PC-9 (cell line): ENCODE results near the gene CRELD2. TPM values are rescaled to one million over a fixed set of nuclear protein-coding genes. Genes with fewer than 3 reads are reported as not detected.

Source experiments
- BruUV-seq: library from RNA; stranded (reverse); fragments of 400-500 nt; replicated peaks from 2 replicates; lab custom pipeline; 2021; lab: Mats Ljungman, UMichigan
- CTCF ChIA-PET: fragments of 300-600 bp; sonication (Branson Sonifier 250); formaldehyde crosslinking; loops from one replicate; lab custom pipeline; 2022; ENCODE audit warnings: antibody characterized with exemption; lab: Charles Lee
- POLR2A ChIA-PET: fragments of 300-600 bp; sonication (Branson Sonifier 250); formaldehyde crosslinking; loops from one replicate; lab custom pipeline; 2022; ENCODE audit warnings: antibody characterized with exemption; ENCODE audit not compliant: unreplicated experiment; lab: Charles Lee
- DNase-seq, 2 experiments: peaks; one replicate each; pipeline versions ENCODE4 v3.0.0 to v3.0.0-alpha.2; 2015 to 2022; ENCODE audit warnings: mixed read lengths in 1 of 2
- H2AFZ ChIP-seq: fragments of 200-600 bp; sonication (generic); 2 replicates; pipeline ENCODE4 v1.8.1; 2017; ENCODE audit warnings: antibody characterized with exemption
- H3F3A ChIP-seq: fragments of 200-600 bp; sonication (generic); 2 replicates; pipeline ENCODE4 v1.8.1; 2017; ENCODE audit warnings: antibody characterized with exemption, mild to moderate bottlenecking, low read depth; ENCODE audit not compliant: insufficient read depth
- H3K27ac ChIP-seq: fragments of 200-600 bp; sonication (generic); 2 replicates; pipeline ENCODE4 v1.6.1; 2016; ENCODE audit warnings: mixed run types
- H3K27me3 ChIP-seq: fragments of 200-600 bp; sonication (generic); 2 replicates; pipeline ENCODE4 v1.6.1; 2016; ENCODE audit warnings: low read depth, mixed run types; ENCODE audit not compliant: insufficient read depth
- H3K36me3 ChIP-seq: fragments of 200-600 bp; sonication (generic); 2 replicates; pipeline ENCODE4 v1.6.1; 2016; ENCODE audit warnings: low read depth, mixed run types
- H3K4me1 ChIP-seq: fragments of 200-600 bp; sonication (generic); replicated peaks from 2 replicates; pipeline ENCODE4 v1.6.1; 2016; ENCODE audit warnings: mixed run types; ENCODE audit not compliant: insufficient read depth
- H3K4me2 ChIP-seq: fragments of 200-600 bp; sonication (generic); 2 replicates; pipeline ENCODE4 v1.6.1; 2017; ENCODE audit warnings: mixed run types
- H3K4me3 ChIP-seq: fragments of 200-600 bp; sonication (generic); 2 replicates; pipeline ENCODE4 v1.6.1; 2016; ENCODE audit warnings: mixed run types
- H3K79me2 ChIP-seq: fragments of 200-600 bp; sonication (generic); 2 replicates; pipeline ENCODE4 v1.6.1; 2017; ENCODE audit warnings: low read depth, mixed run types
- H3K9me2 ChIP-seq: fragments of 200-600 bp; sonication (generic); 2 replicates; pipeline ENCODE4 v1.8.1; 2017; ENCODE audit warnings: mild to moderate bottlenecking; ENCODE audit not compliant: insufficient read depth
- H3K9me3 ChIP-seq: fragments of 200-600 bp; sonication (generic); 2 replicates; pipeline ENCODE4 v1.8.1; 2016; ENCODE audit warnings: low read depth; ENCODE audit not compliant: insufficient read depth
- H4K20me1 ChIP-seq: fragments of 200-600 bp; sonication (generic); 2 replicates; pipeline ENCODE4 v1.8.1; 2017; ENCODE audit not compliant: insufficient read depth
- CTCF ChIP-seq: fragments of 200-600 bp; sonication (generic); conservative IDR thresholded peaks from 2 replicates; pipeline ENCODE4 v1.6.1; 2017; ENCODE audit warnings: mixed run types, antibody characterized with exemption, mild to moderate bottlenecking, moderate library complexity
- EZH2 ChIP-seq: fragments of 200-600 bp; sonication (generic); IDR thresholded peaks from 2 replicates; pipeline ENCODE4 v1.8.0; 2017; ENCODE audit warnings: antibody characterized with exemption, low read depth
- intact Hi-C: fragments of 100-400 bp; cut with micrococcal nuclease; formaldehyde crosslinking; loops from one replicate; pipeline ENCODE4 v1.10.0; 2022; ENCODE audit not compliant: unreplicated experiment
- total RNA-seq: library from RNA; stranded (reverse); gene quantifications from 2 replicates; pipeline ENCODE4 v1.2.3, GENCODE V29; 2021

The CRELD2 gene
- total RNA-seq, 1 experiment from 2014 or later: 30.7 TPM

DNA sequence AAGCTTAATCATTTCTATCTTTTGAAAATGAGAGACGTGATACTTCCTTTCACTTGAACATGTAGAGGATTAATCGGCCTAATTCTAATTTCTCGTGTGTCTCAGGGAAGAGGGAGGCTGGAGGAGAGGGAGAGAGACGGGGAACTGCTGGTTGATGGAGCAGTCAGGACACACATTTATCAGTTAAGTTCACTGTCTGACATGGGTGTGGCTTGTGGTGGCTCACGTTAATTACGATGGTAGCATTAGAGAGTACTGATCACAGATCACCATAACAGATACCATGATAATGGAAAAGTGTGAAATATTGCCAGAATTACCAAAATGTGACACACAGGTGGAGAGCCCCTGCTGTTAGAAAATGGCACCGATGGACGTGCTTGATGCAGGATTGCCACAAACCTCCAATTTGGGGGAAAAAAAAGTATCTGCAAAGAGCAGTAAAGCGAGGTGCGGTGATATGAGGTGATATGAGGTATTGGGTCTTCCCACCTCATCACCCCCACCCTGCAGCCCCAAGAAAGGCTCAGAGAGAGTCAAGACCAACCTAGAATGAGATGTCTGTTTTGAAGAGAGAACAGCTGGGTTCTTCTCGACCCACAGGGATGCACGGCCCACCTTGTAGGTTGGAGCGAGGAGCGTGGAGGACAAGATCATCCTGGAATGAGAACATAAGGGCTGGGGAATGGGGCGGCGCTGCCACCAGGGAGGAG is 45.0 kb upstream of the CRELD2 start:
- ChIA-PET CTCF (no interaction called here), POLR2A (no interaction called here)
- intact Hi-C loops: no loop called here
- Histone ChIP-seq H3K9me2 (no peaks in the 10 kb centered on the region), H4K20me1 (peaks cover 40% of the 10 kb centered on the region), H3F3A (peaks cover 13% of the 10 kb centered on the region; the same call in 1 of the 2 replicates), H3K79me2 (peaks cover 88% of the 10 kb centered on the region), H3K4me2 (no peak overlapping the region), H3K4me1 (no peaks in the 10 kb centered on the region), H3K9me3 (peaks cover 13% of the 10 kb centered on the region; the same call in 1 of the 2 replicates), H2AFZ (no peak overlapping the region), H3K36me3 (peaks cover 23% of the 10 kb centered on the region), H3K4me3 (no peak overlapping the region), H3K27ac (no peak overlapping the region), H3K27me3 (no peaks in the 10 kb centered on the region)
- TF ChIP-seq CTCF (no peak), EZH2 (no peak)
- DNase-seq: no peak
- BruUV-seq: no TSS peak

GRCh38 chr22:49877642-49878041 is 40.8 kb upstream of the CRELD2 start:
- Histone ChIP-seq H3K9me2 (no peaks in the 10 kb centered on the region), H3K27ac (no peak overlapping the region), H3K4me3 (no peak overlapping the region), H3K9me3 (0 out of 2 replicates have a peak, but pooled peaks cover 3% of the 10 kb centered on the region), H4K20me1 (peaks cover 38% of the 10 kb centered on the region), H3K79me2 (peaks cover 73% of the 10 kb centered on the region), H3K4me2 (no peak overlapping the region), H2AFZ (no peak overlapping the region), H3F3A (peaks cover 13% of the 10 kb centered on the region; the same call in 1 of the 2 replicates), H3K27me3 (no peaks in the 10 kb centered on the region), H3K4me1 (no peaks in the 10 kb centered on the region), H3K36me3 (0 out of 2 replicates have a peak, but pooled peaks cover 15% of the 10 kb centered on the region)
- ChIA-PET CTCF (no interaction called here), POLR2A (no interaction called here)
- no peak for TF ChIP-seq CTCF
- no peak for TF ChIP-seq EZH2
- intact Hi-C loops: no loop called here
- no peak for DNase-seq
- BruUV-seq: no TSS peak

GRCh38 chr22:49878206-49878605 is 40.2 kb upstream of the CRELD2 start:
- H2AFZ ChIP-seq: no peak overlapping the region
- H3K27ac ChIP-seq: no peak overlapping the region
- H3K4me1 ChIP-seq: no peaks in the 10 kb centered on the region
- CTCF ChIA-PET: no interaction called here
- H3K27me3 ChIP-seq: no peaks in the 10 kb centered on the region
- DNase-seq: no peak
- H3K4me2 ChIP-seq: no peak overlapping the region
- peaks cover 67% of the 10 kb centered on the region for H3K79me2 ChIP-seq
- no peak overlapping the region for H3K4me3 ChIP-seq
- BruUV-seq: no TSS peak
- 0 out of 2 replicates have a peak, but pooled peaks cover 15% of the 10 kb centered on the region for H3K36me3 ChIP-seq
- 0 out of 2 replicates have a peak, but pooled peaks cover 3% of the 10 kb centered on the region for H3K9me3 ChIP-seq
- H3F3A ChIP-seq: peaks cover 13% of the 10 kb centered on the region; the same call in 1 of the 2 replicates
- POLR2A ChIA-PET: no interaction called here
- H4K20me1 ChIP-seq: peaks cover 41% of the 10 kb centered on the region
- TF ChIP-seq CTCF (no peak), EZH2 (no peak)
- H3K9me2 ChIP-seq: no peaks in the 10 kb centered on the region
- intact Hi-C loops: no loop called here
